Subcutaneous adipose tissue (tissue), 4 donors: ENCODE data around the gene ZDHHC24. TPM values are rescaled to one million over a fixed set of nuclear protein-coding genes. Genes with fewer than 3 reads are reported as not detected.

ENCODE experiments used
- total RNA-seq, 4 donors: library from RNA; depleted of rRNA; stranded (reverse); fragments of >200 nt; gene quantifications; one replicate each; pipeline ENCODE4 v1.1.0, GENCODE V29; 2016
- TF ChIP-seq, protein P1 (sequence below): fragments of 450-650 bp; IDR thresholded peaks from one replicate; pipeline ENCODE4 v1.5.1; 2016; ENCODE audit warnings: low read depth, mild to moderate bottlenecking, control low read depth, antibody characterized with exemption, moderate library complexity

Gene ZDHHC24
- total RNA-seq, 4 donors from 2014 or later: 4.4 to 16.4 (median 12.5) TPM

DNA sequence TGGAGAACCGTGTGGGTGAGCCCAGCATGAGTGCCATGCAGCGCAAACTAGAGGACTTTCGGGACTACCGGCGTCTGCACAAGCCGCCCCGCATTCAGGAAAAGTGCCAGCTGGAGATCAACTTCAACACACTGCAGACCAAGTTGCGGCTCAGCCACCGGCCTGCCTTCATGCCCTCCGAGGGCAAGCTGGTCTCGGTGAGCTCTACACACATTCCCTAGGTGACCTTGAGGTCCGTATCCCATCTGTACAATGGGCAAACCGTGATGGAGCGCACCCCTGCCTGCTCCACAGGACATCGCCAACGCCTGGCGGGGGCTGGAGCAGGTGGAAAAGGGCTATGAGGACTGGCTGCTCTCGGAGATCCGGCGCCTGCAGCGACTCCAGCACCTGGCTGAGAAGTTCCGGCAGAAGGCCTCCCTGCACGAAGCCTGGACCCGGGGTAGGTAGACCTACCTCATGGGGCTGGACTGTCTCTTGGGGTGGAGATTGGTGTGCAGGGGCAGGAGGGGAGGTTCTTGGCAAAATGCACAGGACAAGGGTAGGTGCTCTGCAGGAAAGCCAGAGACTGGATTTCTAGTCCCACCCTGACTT lies 12.0 kb upstream of the ZDHHC24 start:
- TF ChIP-seq, protein P1, sequence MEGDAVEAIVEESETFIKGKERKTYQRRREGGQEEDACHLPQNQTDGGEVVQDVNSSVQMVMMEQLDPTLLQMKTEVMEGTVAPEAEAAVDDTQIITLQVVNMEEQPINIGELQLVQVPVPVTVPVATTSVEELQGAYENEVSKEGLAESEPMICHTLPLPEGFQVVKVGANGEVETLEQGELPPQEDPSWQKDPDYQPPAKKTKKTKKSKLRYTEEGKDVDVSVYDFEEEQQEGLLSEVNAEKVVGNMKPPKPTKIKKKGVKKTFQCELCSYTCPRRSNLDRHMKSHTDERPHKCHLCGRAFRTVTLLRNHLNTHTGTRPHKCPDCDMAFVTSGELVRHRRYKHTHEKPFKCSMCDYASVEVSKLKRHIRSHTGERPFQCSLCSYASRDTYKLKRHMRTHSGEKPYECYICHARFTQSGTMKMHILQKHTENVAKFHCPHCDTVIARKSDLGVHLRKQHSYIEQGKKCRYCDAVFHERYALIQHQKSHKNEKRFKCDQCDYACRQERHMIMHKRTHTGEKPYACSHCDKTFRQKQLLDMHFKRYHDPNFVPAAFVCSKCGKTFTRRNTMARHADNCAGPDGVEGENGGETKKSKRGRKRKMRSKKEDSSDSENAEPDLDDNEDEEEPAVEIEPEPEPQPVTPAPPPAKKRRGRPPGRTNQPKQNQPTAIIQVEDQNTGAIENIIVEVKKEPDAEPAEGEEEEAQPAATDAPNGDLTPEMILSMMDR: no peak

DNA sequence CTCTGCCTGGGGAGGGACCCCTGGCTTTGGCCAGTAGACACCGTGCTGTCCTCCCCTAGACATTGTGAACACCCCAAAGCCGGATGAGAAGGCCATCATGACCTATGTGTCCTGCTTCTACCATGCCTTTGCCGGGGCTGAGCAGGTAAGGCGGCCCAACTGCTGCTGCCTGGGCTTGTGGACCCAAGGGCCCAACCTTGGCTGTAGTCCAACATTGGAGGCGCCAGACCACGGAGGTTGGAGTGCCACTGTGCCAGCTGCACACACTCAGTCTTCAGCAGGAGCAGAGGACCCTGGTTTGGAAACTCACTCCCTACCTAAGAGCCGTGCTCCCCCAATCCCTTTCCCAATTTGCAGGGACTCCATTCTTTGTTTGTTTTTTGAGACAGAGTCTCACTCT lies 10.2 kb upstream of the ZDHHC24 start:
- TF ChIP-seq, protein P1: no peak

DNA sequence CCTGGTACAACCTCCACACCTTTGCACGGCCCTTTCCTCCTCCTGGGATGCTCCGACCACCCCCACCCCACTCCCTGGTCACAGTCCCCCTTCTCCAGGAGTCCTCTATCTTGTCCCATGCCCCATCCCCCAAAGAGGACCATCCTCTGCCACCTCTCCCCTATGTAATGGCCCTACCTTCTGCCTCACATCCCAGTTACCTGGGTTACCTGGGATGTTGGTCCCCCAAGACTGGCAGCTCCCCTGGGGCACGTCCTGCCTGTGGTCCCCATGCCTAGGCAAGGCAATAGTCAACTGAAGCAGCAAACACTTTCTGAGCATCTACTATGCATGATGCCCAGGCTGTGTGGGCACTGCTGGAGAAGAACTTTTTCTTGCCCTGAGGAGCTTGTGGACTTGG lies 9.6 kb upstream of the ZDHHC24 start:
- TF ChIP-seq, protein P1: no peak

DNA sequence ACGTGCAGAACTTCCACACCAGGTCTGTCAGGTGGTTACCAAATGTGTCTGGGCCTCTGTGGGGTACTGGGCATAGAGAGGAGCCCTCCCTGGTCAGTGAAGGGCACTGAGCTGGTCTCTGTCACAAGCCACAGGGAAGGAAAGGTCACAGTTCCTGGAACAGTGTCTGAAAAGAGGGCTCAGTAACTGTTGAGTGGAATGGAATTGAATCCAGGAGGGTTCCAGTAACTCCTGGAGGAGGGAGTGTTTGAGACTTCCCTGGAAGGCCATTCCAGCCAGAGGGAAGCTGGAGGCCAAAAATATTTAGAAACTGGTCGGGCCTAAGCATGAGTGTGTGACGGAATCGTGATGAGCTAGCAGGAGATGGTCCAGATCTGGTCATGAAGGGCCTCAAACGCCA lies 8.8 kb upstream of the ZDHHC24 start:
- TF ChIP-seq, protein P1: no peak

DNA sequence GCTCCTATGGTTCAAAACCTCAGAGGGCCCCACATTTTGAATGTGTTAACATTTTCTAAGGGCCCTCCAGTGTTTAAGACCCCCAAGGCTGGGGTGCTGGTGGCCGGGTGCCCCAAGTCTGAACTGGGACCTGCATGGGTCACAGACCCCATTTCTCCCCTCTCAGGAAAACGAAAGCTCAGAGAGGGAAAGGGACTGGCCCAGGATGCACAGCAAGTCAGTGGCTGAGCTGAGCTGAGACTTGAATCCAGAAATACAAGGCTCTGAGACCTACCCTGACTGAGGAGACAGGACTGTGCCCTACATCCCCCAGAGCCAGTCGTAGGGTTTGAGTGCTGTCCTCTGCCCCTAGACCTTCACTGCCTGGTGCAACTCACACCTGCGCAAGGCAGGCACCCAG lies 5.0 kb upstream of the ZDHHC24 start:
- TF ChIP-seq, protein P1: no peak

DNA sequence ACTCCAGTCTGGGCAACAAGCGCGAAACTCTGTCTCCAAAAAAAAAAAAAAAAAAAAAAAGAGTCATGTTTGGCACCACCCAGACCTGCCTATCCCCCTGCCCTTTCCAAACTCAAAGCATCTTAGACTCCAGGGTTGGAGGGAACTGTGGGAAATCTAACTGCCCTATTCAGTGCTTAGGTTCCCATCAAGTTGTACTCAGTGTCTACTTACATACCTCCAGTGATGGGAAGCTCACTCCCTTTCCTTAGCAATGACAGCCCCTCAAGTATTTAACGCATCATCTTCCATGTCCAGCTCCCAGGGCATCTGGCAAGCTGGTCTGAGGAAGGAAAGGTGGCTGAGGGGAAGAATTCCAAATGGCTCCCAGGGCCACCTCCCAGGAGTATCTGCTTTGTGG lies 3.8 kb upstream of the ZDHHC24 start:
- TF ChIP-seq, protein P1: no peak

DNA sequence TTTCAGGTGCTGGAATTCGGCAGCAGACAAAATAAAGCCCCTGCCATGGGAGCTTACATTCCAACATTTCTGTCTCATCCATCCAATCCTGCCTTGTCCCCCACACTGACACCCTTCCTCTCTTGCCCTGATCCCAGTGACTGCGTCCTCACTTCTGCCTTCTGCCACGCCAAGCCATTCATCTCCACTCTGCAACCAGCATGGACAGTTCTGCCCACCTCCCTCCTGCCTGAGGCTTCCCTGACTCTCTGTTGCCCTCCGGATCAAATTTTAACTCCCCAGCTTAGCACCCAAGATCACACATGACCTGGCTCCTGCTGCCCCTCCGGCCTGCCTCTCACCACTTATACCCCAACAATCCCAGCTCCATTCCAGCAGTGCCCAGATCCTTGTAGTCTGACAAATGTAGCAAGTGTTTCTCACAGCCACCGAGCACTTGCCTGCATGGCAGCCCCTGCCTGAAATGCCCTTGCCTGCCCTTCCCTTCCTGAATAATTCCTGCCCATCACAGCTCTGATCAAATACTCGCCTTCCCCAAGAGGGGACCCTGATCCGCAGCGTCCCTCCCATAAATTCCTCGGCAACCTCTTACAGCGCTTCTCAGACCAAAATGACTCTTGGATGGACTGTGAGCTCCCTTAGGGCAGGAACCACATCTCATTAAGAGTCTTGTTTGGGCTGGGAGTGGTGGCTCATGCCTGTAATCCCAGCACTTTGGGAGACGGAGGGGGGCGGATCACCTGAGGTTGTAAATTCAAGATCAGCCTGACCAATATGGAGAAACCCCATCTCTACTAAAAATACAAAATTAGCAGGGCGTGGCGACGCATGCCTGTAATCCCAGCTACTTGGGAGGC lies 3.2 kb upstream of the ZDHHC24 start:
- TF ChIP-seq, protein P1: no peak
